Measurements from ENCODE around the gene HS3ST3A1.

The HS3ST3A1 gene

DNA sequence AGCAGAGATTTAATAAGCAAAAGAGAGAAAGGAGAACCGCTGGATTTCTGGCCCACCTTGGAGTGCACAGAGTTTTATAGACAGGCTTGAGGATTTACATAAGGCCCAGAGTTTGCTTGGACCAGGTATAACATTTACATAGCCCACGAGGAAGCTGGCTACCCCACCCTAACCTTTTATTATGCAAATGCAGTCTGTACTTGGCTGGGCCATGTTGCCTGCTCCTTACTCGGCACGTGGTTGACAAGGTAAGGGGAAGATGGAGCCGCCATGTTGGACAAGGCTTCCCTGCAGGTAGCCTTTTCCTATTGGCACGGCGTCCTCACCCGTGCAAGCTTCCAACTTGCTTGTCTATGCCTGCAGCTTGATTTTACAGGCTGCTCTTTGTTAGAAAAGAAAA, 35.2 kb upstream of the HS3ST3A1 start:
- Histone ChIP-seq H3K79me2 (ENCODE audit: low read length) (no peaks in the 10 kb centered on the region), H3K9ac (ENCODE audit: low read length) (no peak overlapping the region), H3K9me3 (replicated peaks; ENCODE audit: insufficient read depth, low read length) (no peaks in the 10 kb centered on the region), H3K27me3 (replicated peaks; ENCODE audit: insufficient read depth, low read length) (no peaks in the 10 kb centered on the region), H3F3A (ENCODE audit: insufficient read depth, low read length) (no peaks in the 10 kb centered on the region), H3K9me2 (replicated peaks; ENCODE audit: insufficient read depth, low read length) (no peaks in the 10 kb centered on the region), H2AFZ (ENCODE audit: low read length) (no peak overlapping the region), H4K20me1 (ENCODE audit: insufficient read depth, low read length) (no peaks in the 10 kb centered on the region), H3K27ac (ENCODE audit: low read length) (no peak overlapping the region), H3K4me1 (ENCODE audit: low read length) (no peaks in the 10 kb centered on the region), H3K4me3 (ENCODE audit: low read length) (no peak overlapping the region), H3K36me3 (replicated peaks; ENCODE audit: insufficient read depth, low read length) (no peaks in the 10 kb centered on the region), H3K4me2 (ENCODE audit: low read depth, low read length) (no peak overlapping the region)
- TF ChIP-seq, protein P1, sequence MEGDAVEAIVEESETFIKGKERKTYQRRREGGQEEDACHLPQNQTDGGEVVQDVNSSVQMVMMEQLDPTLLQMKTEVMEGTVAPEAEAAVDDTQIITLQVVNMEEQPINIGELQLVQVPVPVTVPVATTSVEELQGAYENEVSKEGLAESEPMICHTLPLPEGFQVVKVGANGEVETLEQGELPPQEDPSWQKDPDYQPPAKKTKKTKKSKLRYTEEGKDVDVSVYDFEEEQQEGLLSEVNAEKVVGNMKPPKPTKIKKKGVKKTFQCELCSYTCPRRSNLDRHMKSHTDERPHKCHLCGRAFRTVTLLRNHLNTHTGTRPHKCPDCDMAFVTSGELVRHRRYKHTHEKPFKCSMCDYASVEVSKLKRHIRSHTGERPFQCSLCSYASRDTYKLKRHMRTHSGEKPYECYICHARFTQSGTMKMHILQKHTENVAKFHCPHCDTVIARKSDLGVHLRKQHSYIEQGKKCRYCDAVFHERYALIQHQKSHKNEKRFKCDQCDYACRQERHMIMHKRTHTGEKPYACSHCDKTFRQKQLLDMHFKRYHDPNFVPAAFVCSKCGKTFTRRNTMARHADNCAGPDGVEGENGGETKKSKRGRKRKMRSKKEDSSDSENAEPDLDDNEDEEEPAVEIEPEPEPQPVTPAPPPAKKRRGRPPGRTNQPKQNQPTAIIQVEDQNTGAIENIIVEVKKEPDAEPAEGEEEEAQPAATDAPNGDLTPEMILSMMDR (IDR thresholded peaks at IDR 0.05; ENCODE audit: low read length): no peak
- TF ChIP-seq EZH2phosphoT487 (IDR thresholded peaks at IDR 0.05; ENCODE audit: low read length) (no peak), EZH2 (optimal IDR thresholded peaks at IDR 0.05; ENCODE audit: low read depth, low read length) (no peak)
- no peak for DNase-seq

DNA sequence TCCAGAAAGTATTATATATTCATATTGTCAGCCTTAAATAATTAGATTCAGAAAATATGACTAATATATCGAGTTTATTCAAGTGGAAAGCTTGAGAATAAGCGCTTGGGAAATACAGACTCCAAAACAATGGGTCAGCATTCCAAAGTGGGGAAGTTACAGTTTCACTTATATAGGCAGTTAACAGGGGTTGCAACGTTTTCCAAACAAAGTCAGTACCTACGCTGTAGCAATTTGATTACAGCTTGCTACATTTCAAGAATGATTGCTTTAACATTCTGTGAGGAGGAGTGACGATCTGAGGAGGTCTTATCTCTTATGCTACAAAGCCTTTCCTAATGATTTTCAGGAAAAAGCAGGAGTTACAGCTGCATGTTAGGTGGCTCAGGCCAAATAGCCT, 34.2 kb upstream of the HS3ST3A1 start:
- no peaks in the 10 kb centered on the region for H3K9me3 ChIP-seq (replicated peaks; ENCODE audit: insufficient read depth, low read length)
- no peaks in the 10 kb centered on the region for H3K4me1 ChIP-seq (ENCODE audit: low read length)
- no peak overlapping the region for H3K4me2 ChIP-seq (ENCODE audit: low read depth, low read length)
- H4K20me1 ChIP-seq (ENCODE audit: insufficient read depth, low read length): no peaks in the 10 kb centered on the region
- H3K27me3 ChIP-seq (replicated peaks; ENCODE audit: insufficient read depth, low read length): no peaks in the 10 kb centered on the region
- H3K36me3 ChIP-seq (replicated peaks; ENCODE audit: insufficient read depth, low read length): no peaks in the 10 kb centered on the region
- no peak for TF ChIP-seq EZH2phosphoT487 (IDR thresholded peaks at IDR 0.05; ENCODE audit: low read length)
- TF ChIP-seq, protein P1 (IDR thresholded peaks at IDR 0.05; ENCODE audit: low read length): no peak
- TF ChIP-seq EZH2 (optimal IDR thresholded peaks at IDR 0.05; ENCODE audit: low read depth, low read length): no peak
- no peaks in the 10 kb centered on the region for H3K79me2 ChIP-seq (ENCODE audit: low read length)
- no peaks in the 10 kb centered on the region for H3K9me2 ChIP-seq (replicated peaks; ENCODE audit: insufficient read depth, low read length)
- no peak overlapping the region for H3K9ac ChIP-seq (ENCODE audit: low read length)
- H2AFZ ChIP-seq (ENCODE audit: low read length): no peak overlapping the region
- H3K4me3 ChIP-seq (ENCODE audit: low read length): no peak overlapping the region
- H3F3A ChIP-seq (ENCODE audit: insufficient read depth, low read length): no peaks in the 10 kb centered on the region
- no peak for DNase-seq
- H3K27ac ChIP-seq (ENCODE audit: low read length): no peak overlapping the region

GRCh38 chr17:13634021-13634420, 32.3 kb upstream of the HS3ST3A1 start:
- Histone ChIP-seq H2AFZ (ENCODE audit: low read length) (no peak overlapping the region), H4K20me1 (ENCODE audit: insufficient read depth, low read length) (no peaks in the 10 kb centered on the region), H3K27ac (ENCODE audit: low read length) (no peak overlapping the region), H3K9me3 (replicated peaks; ENCODE audit: insufficient read depth, low read length) (no peaks in the 10 kb centered on the region), H3K79me2 (ENCODE audit: low read length) (no peaks in the 10 kb centered on the region), H3K9ac (ENCODE audit: low read length) (no peak overlapping the region), H3K4me1 (ENCODE audit: low read length) (no peaks in the 10 kb centered on the region), H3K4me3 (ENCODE audit: low read length) (no peak overlapping the region), H3K27me3 (replicated peaks; ENCODE audit: insufficient read depth, low read length) (no peaks in the 10 kb centered on the region), H3K36me3 (replicated peaks; ENCODE audit: insufficient read depth, low read length) (no peaks in the 10 kb centered on the region), H3K4me2 (ENCODE audit: low read depth, low read length) (no peak overlapping the region), H3K9me2 (replicated peaks; ENCODE audit: insufficient read depth, low read length) (no peaks in the 10 kb centered on the region), H3F3A (ENCODE audit: insufficient read depth, low read length) (no peaks in the 10 kb centered on the region)
- DNase-seq: no peak
- no peak for TF ChIP-seq EZH2 (optimal IDR thresholded peaks at IDR 0.05; ENCODE audit: low read depth, low read length)
- TF ChIP-seq, protein P1 (IDR thresholded peaks at IDR 0.05; ENCODE audit: low read length): no peak
- TF ChIP-seq EZH2phosphoT487 (IDR thresholded peaks at IDR 0.05; ENCODE audit: low read length): no peak
